Activated CD4-positive, alpha-beta T cell treated with anti-CD3 and anti-CD28 coated beads, Interleukin-2, Interleukin-6, amounts not matched to agents 100 ng/mL and 50 ng/mL, durations not matched to agents 16 hours and 8 hours (primary cell): ENCODE results near the gene AWAT1.
A peak's percentile ranks its signal among the peaks of the same experiment; 100 is the strongest.
"Not testable (repeated sequence)": the region's sequence is repeated elsewhere in the genome, so short reads cannot be mapped to it uniquely, and the experiment has no call there.

Source experiments
- DNase-seq: peaks from one replicate; pipeline ENCODE4 v3.0.0-alpha.2; 2020

AWAT1 gene

GRCh38 chrX:70262952-70263567 lies 28.6 kb downstream of the AWAT1 start:
- DNase-seq = peak; percentile 60

GRCh38 chrX:70264784-70265183 lies 30.3 kb downstream of the AWAT1 start:
- DNase-seq = no peak

GRCh38 chrX:70268034-70268433 lies 33.6 kb downstream of the AWAT1 start, which contains the start of gene ARR3:
Gene ARR3, plus strand, starts transcription at chrX:70268334. Its CDS starts 1,052 bp downstream, at chrX:70269386.
- DNase-seq = no peak

- DNase-seq = not testable (repeated sequence)
Measured at GRCh38 chrX:70274029-70274428, 39.6 kb downstream of the AWAT1 start.

GRCh38 chrX:70279081-70279480 lies 44.6 kb downstream of the AWAT1 start:
- no peak for DNase-seq

- DNase-seq = no peak
Measured at GRCh38 chrX:70280573-70280972, 46.1 kb downstream of the AWAT1 start.

- no peak for DNase-seq
Measured at GRCh38 chrX:70281951-70282350, 47.5 kb downstream of the AWAT1 start, which contains the start of gene RAB41. Gene RAB41, plus strand, starts transcription at chrX:70282172. Its CDS starts 46 bp downstream, at chrX:70282218.

- no peak for DNase-seq
Measured at GRCh38 chrX:70289168-70289792, 54.8 kb downstream of the AWAT1 start.
